ENCODE results near the gene JAK2.
"Not testable (repeated sequence)": the region's sequence is repeated elsewhere in the genome, so short reads cannot be mapped to it uniquely, and the experiment has no call there.

The JAK2 gene

DNA sequence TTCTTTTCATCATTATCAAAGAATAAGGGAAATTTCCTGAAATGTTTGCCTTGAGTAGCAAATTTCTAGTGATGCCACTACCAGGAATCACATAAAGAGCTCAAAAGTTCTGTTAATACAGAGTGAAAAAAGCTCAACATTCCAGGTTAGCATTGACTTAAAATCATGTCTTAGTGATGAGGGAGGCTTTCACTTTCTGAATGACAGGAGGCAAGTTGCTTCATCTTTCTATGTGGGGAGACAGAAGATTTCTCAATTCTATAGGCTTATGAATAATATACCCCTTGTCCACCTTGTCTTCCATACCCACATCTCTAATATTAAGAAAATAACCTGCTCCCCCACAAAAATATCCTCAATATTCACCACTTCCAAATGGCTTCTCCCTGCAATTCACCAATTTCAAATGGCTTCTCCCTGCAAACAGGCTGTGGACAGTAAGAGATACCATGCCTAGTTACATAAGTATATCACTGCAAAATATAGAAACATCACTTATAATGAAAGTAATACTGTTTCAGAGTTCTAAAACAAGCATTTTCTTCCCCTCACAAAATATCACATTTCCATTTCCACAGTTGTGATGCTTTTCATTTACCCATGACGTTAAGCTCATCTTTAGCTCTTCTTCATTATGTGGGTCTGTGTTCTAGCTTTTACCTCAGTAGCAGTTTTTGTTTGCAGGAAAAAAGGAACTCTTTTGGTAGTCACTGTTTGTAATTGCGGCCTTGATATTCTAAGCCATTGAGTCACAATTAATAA, 2.2 kb upstream of the JAK2 start:
- DNase-seq: no peak

DNA sequence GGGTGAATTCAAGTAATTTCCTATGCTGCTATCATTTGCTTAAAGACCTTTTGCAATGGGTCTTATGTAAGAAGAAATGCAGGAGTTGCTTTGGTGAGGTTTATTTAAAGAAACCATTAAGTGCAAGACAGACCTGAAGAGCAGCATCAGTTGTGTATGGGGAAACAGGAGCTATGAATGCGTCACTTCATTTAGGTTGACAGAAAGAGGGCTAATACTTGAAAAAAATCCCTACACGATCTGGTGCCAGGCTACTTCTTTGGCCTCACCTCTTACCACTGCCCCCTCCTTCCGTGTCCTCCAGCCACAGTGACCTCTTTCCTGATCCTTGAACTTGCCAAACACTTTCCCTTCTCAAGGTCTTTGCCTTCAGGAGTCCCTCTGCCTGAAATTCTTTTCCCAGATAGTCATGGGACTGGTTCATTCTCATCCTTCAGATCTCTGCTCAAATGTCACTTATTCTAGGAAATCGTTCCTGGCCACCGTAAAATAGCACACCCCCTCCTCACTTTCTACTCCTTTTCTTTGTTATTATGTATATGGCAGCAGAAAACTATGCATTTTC, 1.4 kb upstream of the JAK2 start:
- no peak for DNase-seq

- no peak for DNase-seq
Measured at GRCh38 chr9:4984171-4984620, 876 bp upstream of the JAK2 start.

DNA sequence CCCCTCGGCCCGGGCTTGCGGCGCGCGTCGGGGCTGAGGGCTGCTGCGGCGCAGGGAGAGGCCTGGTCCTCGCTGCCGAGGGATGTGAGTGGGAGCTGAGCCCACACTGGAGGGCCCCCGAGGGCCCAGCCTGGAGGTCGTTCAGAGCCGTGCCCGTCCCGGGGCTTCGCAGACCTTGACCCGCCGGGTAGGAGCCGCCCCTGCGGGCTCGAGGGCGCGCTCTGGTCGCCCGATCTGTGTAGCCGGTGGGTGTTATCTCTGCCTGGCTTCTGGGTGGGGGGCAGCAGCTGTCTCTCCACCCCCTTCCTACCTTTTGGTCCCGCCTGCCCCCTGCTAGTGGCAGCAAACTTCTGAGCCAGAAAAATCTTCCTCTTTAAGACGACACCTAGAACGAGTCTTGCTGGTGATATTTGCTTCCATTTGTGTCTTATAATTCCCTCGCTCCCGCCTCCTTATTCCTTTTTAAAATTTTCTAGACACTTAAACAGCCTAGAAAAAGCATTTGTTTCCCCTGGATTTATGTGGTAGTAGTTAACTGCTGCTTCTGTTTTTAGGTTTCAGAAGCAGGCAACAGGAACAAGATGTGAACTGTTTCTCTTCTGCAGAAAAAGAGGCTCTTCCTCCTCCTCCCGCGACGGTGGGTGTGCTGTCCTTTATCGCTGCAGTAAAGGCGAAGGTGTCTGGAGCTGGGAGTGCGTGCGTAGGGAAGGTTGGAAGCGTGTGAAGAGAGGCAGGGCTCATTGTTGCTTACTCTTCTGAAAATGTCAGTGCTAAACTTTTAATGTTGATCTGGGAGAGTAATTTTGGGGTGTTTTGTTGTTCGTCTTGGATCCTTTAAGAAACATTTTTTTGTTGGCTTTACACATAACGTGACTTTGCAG, 554 bp downstream of the JAK2 start:
- DNase-seq: peak; percentile 3

- no peak for DNase-seq
Measured at GRCh38 chr9:4986296-4986695, 1.2 kb downstream of the JAK2 start.

DNA sequence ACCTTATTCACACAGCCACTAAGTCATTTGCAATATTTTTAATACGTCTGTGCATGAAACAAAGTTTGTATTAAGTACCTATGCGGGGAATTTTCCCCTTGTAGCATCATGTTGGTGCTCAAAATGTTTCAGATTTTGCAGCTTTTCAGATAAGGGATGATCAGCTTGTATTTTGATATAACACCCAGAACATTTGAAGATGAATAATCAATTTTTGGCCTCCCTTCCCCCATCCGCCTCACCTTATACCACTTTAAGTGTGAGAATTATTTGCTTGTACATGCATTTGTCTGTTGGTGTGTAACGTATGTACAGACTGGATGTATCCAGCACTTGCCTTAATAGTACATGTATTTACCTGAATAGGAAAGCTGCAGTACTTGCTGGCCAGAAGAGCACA, 1.7 kb downstream of the JAK2 start:
- DNase-seq: no peak

- DNase-seq: peak; percentile 8
Measured at GRCh38 chr9:4987961-4988421, 2.9 kb downstream of the JAK2 start.

GRCh38 chr9:4992872-4993271, 7.8 kb downstream of the JAK2 start:
- no peak for DNase-seq

- DNase-seq: no peak
Measured at GRCh38 chr9:4994166-4994890, 9.3 kb downstream of the JAK2 start.

GRCh38 chr9:4997196-4997595, 12.1 kb downstream of the JAK2 start:
- DNase-seq: no peak

- DNase-seq: no peak
Measured at GRCh38 chr9:4997631-4998030, 12.6 kb downstream of the JAK2 start.

DNA sequence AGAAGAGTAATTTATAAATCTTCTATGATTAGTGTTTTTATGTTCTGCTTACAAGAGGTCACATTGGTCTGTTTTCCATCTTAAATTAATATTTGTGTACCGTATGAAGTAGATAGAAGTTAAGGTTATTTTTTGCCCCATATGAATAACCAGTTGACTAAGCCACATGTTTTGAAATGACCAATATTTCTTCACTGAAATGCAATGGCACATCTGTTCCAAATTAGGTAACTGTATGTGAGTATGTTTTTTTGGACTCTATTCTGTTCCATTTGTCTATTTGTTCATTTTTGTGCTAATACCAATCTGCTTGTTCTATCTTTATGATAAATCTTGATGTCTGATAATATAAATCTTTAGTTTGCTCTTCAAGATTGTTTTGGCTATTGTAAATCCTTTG, 17.7 kb downstream of the JAK2 start:
- no peak for DNase-seq

DNA sequence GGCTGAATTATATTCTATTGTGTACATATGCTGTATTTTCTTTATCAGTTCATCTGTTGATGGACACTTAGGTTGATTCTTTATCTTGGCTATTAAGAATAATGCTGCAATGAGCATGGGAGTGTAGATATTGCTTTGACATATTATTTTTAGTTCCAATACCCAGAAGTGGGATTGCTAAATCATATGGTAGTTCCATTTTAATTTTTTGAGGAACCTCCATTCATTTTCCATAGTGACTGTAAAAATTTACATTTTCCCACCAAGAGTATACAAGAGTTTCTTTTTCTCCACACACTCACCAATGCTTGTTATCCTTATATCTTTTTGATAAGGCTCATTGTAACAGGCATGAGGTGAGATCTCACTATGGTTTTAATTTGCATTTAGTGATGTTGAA, 19.4 kb downstream of the JAK2 start:
- DNase-seq: no peak

DNA sequence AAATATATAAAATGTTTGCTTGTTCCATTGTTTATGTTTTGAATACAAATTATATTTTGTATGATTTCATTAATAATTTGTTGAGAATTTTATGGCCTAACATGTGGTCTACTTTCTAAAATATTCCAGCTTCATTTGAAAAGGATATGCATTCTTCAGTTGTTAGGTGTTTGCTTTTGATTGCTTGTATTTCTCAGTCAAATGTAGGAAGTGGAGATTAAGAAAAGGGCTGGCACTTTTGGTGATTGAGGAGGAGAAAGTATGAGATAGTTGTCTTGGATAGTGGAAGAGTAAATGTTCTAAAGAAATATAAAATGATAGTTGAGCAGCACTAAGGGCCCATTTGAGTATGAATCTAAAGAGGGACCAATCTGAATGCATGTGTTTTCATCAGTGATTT, 23.1 kb downstream of the JAK2 start:
- no peak for DNase-seq

DNA sequence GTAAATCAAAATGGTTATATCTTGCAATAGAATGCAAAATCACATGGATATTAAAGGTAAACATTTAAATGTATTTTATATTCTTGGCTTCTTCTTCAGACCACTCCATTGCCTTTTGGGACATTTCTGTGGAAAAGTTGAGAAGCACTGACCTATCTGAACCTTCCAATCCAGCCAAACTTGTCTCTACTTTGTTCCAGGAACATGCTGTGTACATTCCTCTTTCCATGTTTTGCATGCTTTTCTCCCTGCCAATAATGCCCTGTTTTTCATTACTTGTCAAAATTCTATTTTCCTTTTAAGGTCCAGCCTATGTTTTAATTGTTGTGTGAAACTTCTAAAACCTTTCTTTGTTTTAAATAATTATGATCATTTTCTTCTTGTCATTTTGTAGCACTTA, 28.3 kb downstream of the JAK2 start:
- DNase-seq: no peak

- no peak for DNase-seq
Measured at GRCh38 chr9:5015934-5016333, 30.9 kb downstream of the JAK2 start.

- DNase-seq: no peak
Measured at GRCh38 chr9:5025416-5025815, 40.3 kb downstream of the JAK2 start.

DNA sequence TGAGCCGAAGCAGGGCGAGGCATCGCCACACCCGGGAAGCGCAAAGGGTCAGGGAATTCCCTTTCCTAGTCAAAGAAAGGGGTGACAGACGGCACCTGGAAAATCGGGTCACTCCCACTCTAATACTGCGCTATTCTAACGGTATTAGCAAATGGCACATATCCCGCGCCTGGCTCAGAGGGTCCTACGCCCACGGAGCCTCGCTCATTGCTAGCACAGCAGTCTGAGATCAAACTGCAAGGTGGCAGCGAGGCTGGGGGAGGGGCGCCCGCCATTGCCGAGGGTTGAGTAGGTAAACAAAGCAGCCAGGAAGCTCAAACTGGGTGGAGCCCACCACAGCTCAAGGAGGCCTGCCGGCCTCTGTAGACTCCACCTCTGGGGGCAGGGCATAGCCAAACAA, 46.9 kb downstream of the JAK2 start:
- not testable (repeated sequence) for DNase-seq

DNA sequence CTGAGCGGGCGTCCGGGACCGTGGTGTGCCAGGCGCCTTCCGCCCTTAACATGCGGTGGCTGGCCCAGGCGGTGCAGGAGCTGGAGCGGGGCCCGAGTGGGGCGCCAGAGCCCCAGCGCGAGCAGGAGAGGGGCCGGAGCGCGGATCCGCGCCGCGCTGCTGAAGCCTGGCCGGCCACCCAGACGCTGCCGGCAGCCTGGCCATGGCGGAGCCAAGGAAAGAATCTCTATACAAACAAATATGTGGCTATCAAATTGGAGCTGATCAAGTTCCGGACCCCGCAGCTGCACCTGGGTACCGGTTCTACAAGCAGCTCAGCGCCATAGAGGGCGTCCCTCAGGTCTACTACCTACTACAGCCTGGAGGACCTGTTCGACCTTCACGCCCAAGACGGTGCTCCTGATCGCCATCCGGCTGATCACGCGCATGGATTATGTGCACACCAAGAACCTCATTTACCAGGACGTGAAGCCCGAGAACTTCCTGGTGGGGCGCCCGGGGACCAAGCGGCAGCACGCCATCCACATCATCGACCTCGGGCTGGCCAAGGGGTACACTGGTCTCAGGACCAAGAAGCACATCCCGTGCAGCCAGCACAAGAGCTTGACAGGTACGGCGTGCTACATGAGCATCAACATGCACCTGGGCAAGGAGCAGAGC, 55.8 kb downstream of the JAK2 start:
- DNase-seq: no peak

- DNase-seq: no peak
Measured at GRCh38 chr9:5041390-5042115, 56.5 kb downstream of the JAK2 start.

GRCh38 chr9:5042661-5043178, 57.6 kb downstream of the JAK2 start:
- DNase-seq: no peak
